ENCODE data around the gene AKR1D1.

GRCh38 chr7:138137423-138138171 is 61.3 kb downstream of the AKR1D1 start:
- no peak for TF ChIP-seq POLR2A (IDR thresholded peaks at IDR 0.05)
- no peak for TF ChIP-seq CTCF (IDR thresholded peaks at IDR 0.05)
